HEK293 (cell line): ENCODE results near the gene ARHGAP22.

Source experiments
- TCF7L2 ChIP-seq: IDR thresholded peaks from 2 replicates; pipeline ENCODE4 v1.6.1; 2011; ENCODE audit warnings: low read depth, mild to moderate bottlenecking, inconsistent platforms, low read length, moderate library complexity, borderline replicate concordance
- YY1 ChIP-seq: fragments of 450-650 bp; formaldehyde crosslinking; IDR thresholded peaks from 2 replicates; pipeline ENCODE4 v1.5.1; 2018; ENCODE audit warnings: missing biosample characterization, missing genetic modification characterization
- ZNF510 ChIP-seq: fragments of 450-650 bp; formaldehyde crosslinking; IDR thresholded peaks from 2 replicates; pipeline ENCODE4 v1.5.1; 2018; ENCODE audit warnings: mild to moderate bottlenecking, missing genetic modification characterization, missing biosample characterization; ENCODE audit not compliant: insufficient replicate concordance
- ZNF660 ChIP-seq: fragments of 450-650 bp; IDR thresholded peaks from 2 replicates; pipeline ENCODE4 v1.5.1; 2018; ENCODE audit warnings: missing biosample characterization, mild to moderate bottlenecking, missing genetic modification characterization
- ZNF707 ChIP-seq: fragments of 450-650 bp; formaldehyde crosslinking; IDR thresholded peaks from 2 replicates; pipeline ENCODE4 v1.5.1; 2016; ENCODE audit warnings: missing biosample characterization, missing genetic modification characterization
- TF ChIP-seq, protein P1 (sequence below): fragments of 450-650 bp; formaldehyde crosslinking; IDR thresholded peaks from 2 replicates; pipeline ENCODE4 v1.5.1; 2016; ENCODE audit warnings: missing biosample characterization, missing genetic modification characterization
- TF ChIP-seq, protein P2 (sequence below): fragments of 450-650 bp; formaldehyde crosslinking; IDR thresholded peaks from 2 replicates; pipeline ENCODE4 v1.5.1; 2016; ENCODE audit warnings: missing biosample characterization, missing genetic modification characterization

DNA sequence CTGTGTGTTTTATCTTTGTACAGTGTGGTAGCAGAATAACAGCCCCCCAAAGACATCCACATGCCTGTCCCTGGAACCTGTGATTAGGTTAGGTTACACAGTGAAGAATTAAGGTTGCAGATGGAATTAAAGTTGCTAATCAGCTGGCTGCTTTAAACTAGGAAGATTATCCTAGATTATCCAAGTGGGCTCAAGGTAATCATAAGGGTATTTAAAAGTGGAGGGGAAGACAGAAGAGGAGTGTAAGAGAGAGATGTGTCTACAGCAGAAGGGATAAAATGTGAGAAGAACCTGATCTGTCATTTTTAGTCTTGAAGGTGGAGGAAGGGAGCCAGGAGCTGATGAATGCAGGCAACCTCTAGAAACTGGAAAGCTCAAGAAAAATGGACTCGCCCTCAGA, 117.6 kb downstream of the ARHGAP22 start:
- TF ChIP-seq YY1 (tag by site-specific recombination) (no peak), ZNF510 (tag by site-specific recombination) (no peak), TCF7L2 (no peak), ZNF660 (tag by site-specific recombination) (no peak), ZNF707 (no peak)
- TF ChIP-seq, protein P1, sequence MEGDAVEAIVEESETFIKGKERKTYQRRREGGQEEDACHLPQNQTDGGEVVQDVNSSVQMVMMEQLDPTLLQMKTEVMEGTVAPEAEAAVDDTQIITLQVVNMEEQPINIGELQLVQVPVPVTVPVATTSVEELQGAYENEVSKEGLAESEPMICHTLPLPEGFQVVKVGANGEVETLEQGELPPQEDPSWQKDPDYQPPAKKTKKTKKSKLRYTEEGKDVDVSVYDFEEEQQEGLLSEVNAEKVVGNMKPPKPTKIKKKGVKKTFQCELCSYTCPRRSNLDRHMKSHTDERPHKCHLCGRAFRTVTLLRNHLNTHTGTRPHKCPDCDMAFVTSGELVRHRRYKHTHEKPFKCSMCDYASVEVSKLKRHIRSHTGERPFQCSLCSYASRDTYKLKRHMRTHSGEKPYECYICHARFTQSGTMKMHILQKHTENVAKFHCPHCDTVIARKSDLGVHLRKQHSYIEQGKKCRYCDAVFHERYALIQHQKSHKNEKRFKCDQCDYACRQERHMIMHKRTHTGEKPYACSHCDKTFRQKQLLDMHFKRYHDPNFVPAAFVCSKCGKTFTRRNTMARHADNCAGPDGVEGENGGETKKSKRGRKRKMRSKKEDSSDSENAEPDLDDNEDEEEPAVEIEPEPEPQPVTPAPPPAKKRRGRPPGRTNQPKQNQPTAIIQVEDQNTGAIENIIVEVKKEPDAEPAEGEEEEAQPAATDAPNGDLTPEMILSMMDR (tag by site-specific recombination): no peak
- TF ChIP-seq, protein P2, sequence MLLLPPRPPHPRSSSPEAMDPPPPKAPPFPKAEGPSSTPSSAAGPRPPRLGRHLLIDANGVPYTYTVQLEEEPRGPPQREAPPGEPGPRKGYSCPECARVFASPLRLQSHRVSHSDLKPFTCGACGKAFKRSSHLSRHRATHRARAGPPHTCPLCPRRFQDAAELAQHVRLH: no peak
